Chondrocyte (in vitro differentiated cells): ENCODE results near the gene MED9. TPM values are rescaled to one million over a fixed set of nuclear protein-coding genes. Genes with fewer than 3 reads are reported as not detected.

Experiments used
- DNase-seq: peaks from one replicate; pipeline ENCODE4 v3.0.0; 2021; ENCODE audit warnings: mixed read lengths, low spot score
- H3K27ac Mint-ChIP-seq: one replicate; pipeline ENCODE4 v1.8.0; 2021; ENCODE audit warnings: mild to moderate bottlenecking, moderate library complexity, mixed read lengths; ENCODE audit not compliant: unreplicated experiment
- H3K27me3 Mint-ChIP-seq: 2 replicates; pipeline ENCODE4 v1.8.0; 2021; ENCODE audit warnings: low read depth, mixed read lengths
- H3K36me3 Mint-ChIP-seq: 2 replicates; pipeline ENCODE4 v1.8.0; 2021; ENCODE audit warnings: low read depth, mixed read lengths
- H3K4me1 Mint-ChIP-seq: 2 replicates; pipeline ENCODE4 v1.8.0; 2021; ENCODE audit warnings: low read depth, mild to moderate bottlenecking, mixed read lengths
- H3K4me3 Mint-ChIP-seq: one replicate; pipeline ENCODE4 v1.8.0; 2021; ENCODE audit warnings: mild to moderate bottlenecking, moderate library complexity, mixed read lengths; ENCODE audit not compliant: unreplicated experiment
- H3K9me3 Mint-ChIP-seq: 2 replicates; pipeline ENCODE4 v1.8.0; 2021; ENCODE audit warnings: low read depth, mixed read lengths
- CTCF ChIP-seq: fragments of 200-600 bp; sonication (generic); IDR thresholded peaks from 2 replicates; pipeline ENCODE4 v1.5.0; 2021; ENCODE audit warnings: antibody characterized with exemption, mild to moderate bottlenecking, moderate library complexity
- total RNA-seq: library from RNA; stranded (reverse); gene quantifications from 3 replicates; pipeline ENCODE4 v1.2.1, GENCODE V29; 2021

The MED9 gene
- total RNA-seq, 1 donor from 2014 or later, result 7.9 TPM

GRCh38 chr17:17499402-17500145 lies 22.8 kb downstream of the MED9 start:
- Mint-ChIP-seq H3K27ac (no peak overlapping the region), H3K36me3 (peaks cover 1% of the 10 kb centered on the region)

GRCh38 chr17:17500999-17501605 lies 24.3 kb downstream of the MED9 start:
- Mint-ChIP-seq H3K4me3 (no peak overlapping the region), H3K27me3 (peaks cover 4% of the 10 kb centered on the region), H3K27ac (no peak overlapping the region), H3K36me3 (peaks cover 1% of the 10 kb centered on the region), H3K9me3 (no peaks in the 10 kb centered on the region), H3K4me1 (no peaks in the 10 kb centered on the region)
- no peak for DNase-seq
- peak; percentile 39 for TF ChIP-seq CTCF

More at GRCh38 chr17:17499402-17500145, 22.8 kb downstream of the MED9 start:
- H3K9me3 Mint-ChIP-seq, result no peaks in the 10 kb centered on the region
- H3K4me1 Mint-ChIP-seq, result peaks cover 10% of the 10 kb centered on the region
- H3K4me3 Mint-ChIP-seq, result no peak overlapping the region
- no peak for DNase-seq
- TF ChIP-seq CTCF, result no peak
- peaks cover 6% of the 10 kb centered on the region for H3K27me3 Mint-ChIP-seq

GRCh38 chr17:17502741-17503565 lies 26.2 kb downstream of the MED9 start:
- H3K9me3 Mint-ChIP-seq, result no peaks in the 10 kb centered on the region
- TF ChIP-seq CTCF, result no peak
- no peak overlapping the region for H3K27ac Mint-ChIP-seq
- no peaks in the 10 kb centered on the region for H3K4me1 Mint-ChIP-seq
- no peak overlapping the region for H3K4me3 Mint-ChIP-seq
- H3K27me3 Mint-ChIP-seq, result peaks cover 4% of the 10 kb centered on the region
- peak; percentile 75 for DNase-seq
- H3K36me3 Mint-ChIP-seq, result peaks cover 1% of the 10 kb centered on the region

GRCh38 chr17:17503566-17504130 lies 26.8 kb downstream of the MED9 start:
- no peaks in the 10 kb centered on the region for H3K9me3 Mint-ChIP-seq
- H3K27ac Mint-ChIP-seq, result no peak overlapping the region
- peak; percentile 64 for DNase-seq
- no peak for TF ChIP-seq CTCF
- H3K27me3 Mint-ChIP-seq, result peaks cover 4% of the 10 kb centered on the region
- peaks cover 1% of the 10 kb centered on the region for H3K36me3 Mint-ChIP-seq
- H3K4me1 Mint-ChIP-seq, result no peaks in the 10 kb centered on the region
- no peak overlapping the region for H3K4me3 Mint-ChIP-seq
